MCF 10A (cell line): ENCODE results near the gene APLF. TPM values are rescaled to one million over a fixed set of nuclear protein-coding genes. Genes with fewer than 3 reads are reported as not detected.

Experiments
- Bru-seq: library from RNA; stranded (reverse); fragments of 400-500 nt; gene quantifications from one replicate; lab custom pipeline; 2021; lab: Mats Ljungman, UMichigan
- BruChase-seq, 2 experiments: library from RNA; stranded (reverse); fragments of 400-500 nt; gene quantifications; one replicate each; lab custom pipeline; 2021; lab: Mats Ljungman, UMichigan
- BruUV-seq: library from RNA; stranded (reverse); fragments of 400-500 nt; replicated peaks from 2 replicates; lab custom pipeline; 2021; lab: Mats Ljungman, UMichigan
- CTCF ChIA-PET: fragments of 300-600 bp; sonication (Branson Sonifier 250); formaldehyde crosslinking; extraction: SDS; loops from one replicate; lab custom pipeline; 2021; ENCODE audit warnings: antibody characterized with exemption, inconsistent platforms; lab: Yijun Ruan, JAX
- POLR2A ChIA-PET: fragments of 300-600, 350-650 bp; sonication (Branson Sonifier 250); formaldehyde crosslinking; extraction: SDS; loops from one replicate; lab custom pipeline; 2020; ENCODE audit warnings: antibody characterized with exemption, inconsistent platforms; lab: Yijun Ruan, JAX
- DNase-seq: peaks from one replicate; pipeline ENCODE4 v3.0.0-alpha.2; 2018; ENCODE audit not compliant: unreplicated experiment
- H3K27ac Mint-ChIP-seq: one replicate; pipeline ENCODE4 v1.8.0; 2022; ENCODE audit warnings: mild to moderate bottlenecking, low read depth, mixed read lengths; ENCODE audit not compliant: unreplicated experiment
- H3K27me3 Mint-ChIP-seq: one replicate; pipeline ENCODE4 v1.8.0; 2022; ENCODE audit warnings: mixed read lengths; ENCODE audit not compliant: insufficient read depth, unreplicated experiment
- H3K36me3 Mint-ChIP-seq: one replicate; pipeline ENCODE4 v1.8.0; 2022; ENCODE audit warnings: mild to moderate bottlenecking, moderate library complexity, mixed read lengths; ENCODE audit not compliant: insufficient read depth, unreplicated experiment
- H3K4me1 Mint-ChIP-seq: one replicate; pipeline ENCODE4 v1.8.0; 2022; ENCODE audit warnings: mixed read lengths; ENCODE audit not compliant: insufficient read depth, unreplicated experiment
- H3K4me3 Mint-ChIP-seq: one replicate; pipeline ENCODE4 v1.8.0; 2022; ENCODE audit warnings: mild to moderate bottlenecking, moderate library complexity, mixed read lengths; ENCODE audit not compliant: unreplicated experiment
- H3K9me3 Mint-ChIP-seq: one replicate; pipeline ENCODE4 v1.8.0; 2022; ENCODE audit warnings: mixed read lengths; ENCODE audit not compliant: unreplicated experiment
- intact Hi-C: fragments of 100-400 bp; cut with micrococcal nuclease; formaldehyde crosslinking; loops from 2 replicates; pipeline ENCODE4 v1.14.1; 2022
- long read RNA-seq: library from polyadenylated mRNA; stranded (forward); transcript quantifications from one replicate; pipeline ENCODE4 v2.0.0, GENCODE V29; 2022
- total RNA-seq: library from RNA; stranded (reverse); gene quantifications from 2 replicates; pipeline ENCODE4 v1.2.3, GENCODE V29; 2022
- TF ChIP-seq, protein P1 (sequence below): fragments of 200-600 bp; IDR thresholded peaks from one replicate; pipeline ENCODE4 v1.8.0; 2022; ENCODE audit warnings: antibody characterized with exemption, mild to moderate bottlenecking; ENCODE audit not compliant: unreplicated experiment

APLF gene
- 4.0 TPM in 2 replicates for total RNA-seq
- Bru-seq, nascent RNA, result percentile 56 among the genes with signal in this experiment
- BruChase-seq, experiment 1, labeled RNA remaining after a 6-hour chase, result percentile 56 among the genes with signal in this experiment
- BruChase-seq, experiment 2, labeled RNA remaining after a 2-hour chase, result percentile 65 among the genes with signal in this experiment
- long read RNA-seq, transcript APLF-201 (10 exons, 3,847 nt), result major isoform, 7 of 16 reads
- long read RNA-seq, partial matches to known transcripts, result 1 of 16 reads
- long read RNA-seq, other reads (novel, unspliced or antisense), result 8 of 16 reads

DNA sequence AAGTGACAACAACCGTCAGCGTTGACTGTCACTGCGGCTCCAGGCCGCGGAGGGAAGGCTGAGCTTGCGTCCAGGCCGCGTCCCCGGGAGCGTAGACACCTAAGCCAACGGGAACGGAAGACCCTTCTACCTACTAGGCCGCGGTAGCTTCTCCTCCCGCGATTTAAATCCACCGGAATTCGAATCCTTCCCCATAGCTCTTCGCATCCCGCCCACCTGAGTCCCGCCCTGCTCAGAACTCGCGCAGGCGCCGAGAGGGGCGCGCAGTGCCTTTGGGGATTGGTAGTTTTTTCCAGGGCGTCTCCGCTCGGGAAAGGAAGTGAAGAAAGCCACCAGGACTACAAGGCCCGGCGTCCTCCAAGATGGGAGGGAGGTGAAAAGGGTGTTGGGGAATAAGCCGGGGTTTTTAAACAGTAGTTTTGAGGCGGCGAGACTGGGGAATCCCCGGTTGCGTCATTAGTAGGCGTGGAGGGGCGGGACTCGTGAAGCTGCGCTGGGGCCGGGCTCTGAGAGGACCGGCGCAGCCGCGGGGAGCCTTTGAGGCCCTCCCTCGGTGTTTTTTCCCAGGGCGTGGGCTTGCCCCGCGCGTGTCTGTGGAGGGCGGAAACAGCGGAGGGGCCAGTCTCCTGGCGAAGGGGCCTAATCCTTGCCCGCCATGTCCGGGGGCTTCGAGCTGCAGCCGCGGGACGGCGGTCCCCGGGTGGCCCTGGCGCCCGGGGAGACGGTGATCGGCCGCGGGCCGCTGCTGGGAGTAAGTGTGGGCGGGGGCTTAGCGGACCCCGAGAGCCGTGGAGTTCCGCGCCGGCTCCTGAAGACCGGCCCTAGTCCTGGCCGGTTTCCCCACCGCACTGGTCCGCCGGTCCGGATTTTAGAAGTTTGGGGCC is at the start of gene APLF, which contains the start of gene FBXO48:
Gene APLF, plus strand, starts transcription at position 509 of the 884 bp plus-strand sequence. Its CDS starts 147 bp downstream, at position 656.
Gene FBXO48, minus strand, starts transcription at position 218 of the 884 bp plus-strand sequence. CDS start 2,149 bp downstream, outside the sequence.
- TF ChIP-seq, protein P1, sequence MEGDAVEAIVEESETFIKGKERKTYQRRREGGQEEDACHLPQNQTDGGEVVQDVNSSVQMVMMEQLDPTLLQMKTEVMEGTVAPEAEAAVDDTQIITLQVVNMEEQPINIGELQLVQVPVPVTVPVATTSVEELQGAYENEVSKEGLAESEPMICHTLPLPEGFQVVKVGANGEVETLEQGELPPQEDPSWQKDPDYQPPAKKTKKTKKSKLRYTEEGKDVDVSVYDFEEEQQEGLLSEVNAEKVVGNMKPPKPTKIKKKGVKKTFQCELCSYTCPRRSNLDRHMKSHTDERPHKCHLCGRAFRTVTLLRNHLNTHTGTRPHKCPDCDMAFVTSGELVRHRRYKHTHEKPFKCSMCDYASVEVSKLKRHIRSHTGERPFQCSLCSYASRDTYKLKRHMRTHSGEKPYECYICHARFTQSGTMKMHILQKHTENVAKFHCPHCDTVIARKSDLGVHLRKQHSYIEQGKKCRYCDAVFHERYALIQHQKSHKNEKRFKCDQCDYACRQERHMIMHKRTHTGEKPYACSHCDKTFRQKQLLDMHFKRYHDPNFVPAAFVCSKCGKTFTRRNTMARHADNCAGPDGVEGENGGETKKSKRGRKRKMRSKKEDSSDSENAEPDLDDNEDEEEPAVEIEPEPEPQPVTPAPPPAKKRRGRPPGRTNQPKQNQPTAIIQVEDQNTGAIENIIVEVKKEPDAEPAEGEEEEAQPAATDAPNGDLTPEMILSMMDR, result no peak
- no peaks in the 10 kb centered on the region for H3K9me3 Mint-ChIP-seq
- ChIA-PET POLR2A (interaction anchor here (0.6 to 3.0 kb wide), 24 partner anchors 9 to 451 kb away, joined by 3 to 18 read pairs (median 4); no protein-coding TSS in a partner anchor), CTCF (interaction anchor here (0.6 to 5.3 kb wide), 12 partner anchors 21 to 566 kb away, joined by 3 to 49 read pairs (median 4); no protein-coding TSS in a partner anchor)
- H3K36me3 Mint-ChIP-seq, result peaks cover 6% of the 10 kb centered on the region
- DNase-seq, result peak; percentile 100
- no TSS peak for BruUV-seq
- H3K27ac Mint-ChIP-seq, result peak within 1 kb of the TSS; percentile 98
- H3K27me3 Mint-ChIP-seq, result no peaks in the 10 kb centered on the region
- peaks cover 30% of the 10 kb centered on the region for H3K4me1 Mint-ChIP-seq
- intact Hi-C loops, result loop anchor here (1.0 to 10.0 kb wide), 4 partner anchors 128 to 360 kb away; no protein-coding TSS in a partner anchor
- H3K4me3 Mint-ChIP-seq, result peak within 1 kb of the TSS; percentile 95

DNA sequence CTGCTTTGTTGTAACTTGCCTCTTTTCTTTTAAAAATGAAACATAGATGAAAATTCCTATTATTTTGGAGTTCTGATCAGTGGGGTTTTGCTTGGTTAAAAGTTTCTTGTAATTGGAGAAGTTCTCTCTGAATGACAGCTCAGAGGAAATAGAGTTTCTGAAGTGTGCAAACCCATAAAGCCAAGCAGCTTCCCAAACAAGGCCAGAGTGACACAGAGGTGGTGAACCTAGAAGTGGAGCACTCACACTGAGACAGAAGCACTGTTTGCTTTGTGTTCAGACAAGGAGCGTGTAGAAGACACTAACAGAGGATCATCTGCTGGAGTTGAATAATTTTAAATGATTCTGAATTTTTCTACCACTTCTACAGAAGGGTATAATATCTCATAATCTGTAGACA is 49.5 kb upstream of the APLF start:
- H3K4me3 Mint-ChIP-seq, result no peak overlapping the region
- H3K27me3 Mint-ChIP-seq, result no peaks in the 10 kb centered on the region
- DNase-seq, result no peak
- BruUV-seq, result no TSS peak
- no peaks in the 10 kb centered on the region for H3K9me3 Mint-ChIP-seq
- TF ChIP-seq, protein P1, result no peak
- H3K27ac Mint-ChIP-seq, result no peak overlapping the region
- H3K36me3 Mint-ChIP-seq, result no peaks in the 10 kb centered on the region
- ChIA-PET POLR2A (no interaction called here), CTCF (no interaction called here)
- H3K4me1 Mint-ChIP-seq, result no peaks in the 10 kb centered on the region
- intact Hi-C loops, result no loop called here

DNA sequence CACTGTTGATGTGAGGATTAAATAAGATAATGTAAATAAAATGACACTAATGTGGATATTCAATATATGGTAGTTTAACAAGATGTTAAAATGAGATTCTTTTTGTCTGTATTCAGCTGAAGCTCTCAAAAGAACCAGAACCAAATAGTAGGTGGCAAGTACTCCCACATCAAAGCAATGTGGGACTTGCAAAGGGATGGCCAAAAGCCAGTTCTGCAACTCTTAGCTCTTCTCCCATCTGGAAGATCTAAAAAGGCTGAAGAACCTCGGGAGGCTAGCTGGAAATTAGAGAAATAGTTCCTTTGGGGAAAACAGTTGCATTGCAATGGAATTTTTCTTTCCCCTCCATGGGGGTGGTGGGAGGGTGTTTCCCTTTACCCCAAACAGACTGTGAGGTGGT is 49.0 kb upstream of the APLF start:
- Mint-ChIP-seq H3K27me3 (no peaks in the 10 kb centered on the region), H3K4me3 (no peak overlapping the region), H3K4me1 (no peaks in the 10 kb centered on the region), H3K36me3 (no peaks in the 10 kb centered on the region), H3K9me3 (no peaks in the 10 kb centered on the region), H3K27ac (no peak overlapping the region)
- TF ChIP-seq, protein P1, result no peak
- CTCF ChIA-PET, result no interaction called here
- no TSS peak for BruUV-seq
- DNase-seq, result no peak
- intact Hi-C loops, result no loop called here
- POLR2A ChIA-PET, result no interaction called here

DNA sequence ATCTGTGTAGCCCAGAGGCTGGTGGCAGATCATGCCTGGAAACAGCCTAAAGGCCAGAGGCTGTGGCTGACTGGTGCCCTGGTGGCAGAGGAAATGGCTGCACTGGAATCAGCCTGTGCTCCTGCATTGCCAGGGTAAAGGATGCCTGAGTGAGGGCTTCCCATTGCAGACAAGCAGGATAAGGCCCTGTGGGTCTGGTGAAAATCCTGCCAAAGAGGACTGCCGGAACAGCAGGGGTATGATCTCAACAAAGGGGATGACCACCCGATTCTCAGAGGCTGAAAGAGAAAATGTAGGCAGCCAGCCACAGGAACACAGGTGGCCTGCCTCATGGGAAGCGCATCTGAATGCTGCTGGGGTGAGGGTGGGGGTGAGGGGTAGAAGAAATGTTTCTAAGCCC is 48.5 kb upstream of the APLF start:
- Mint-ChIP-seq H3K27me3 (no peaks in the 10 kb centered on the region), H3K27ac (no peak overlapping the region), H3K9me3 (no peaks in the 10 kb centered on the region), H3K36me3 (no peaks in the 10 kb centered on the region), H3K4me1 (no peaks in the 10 kb centered on the region), H3K4me3 (no peak overlapping the region)
- CTCF ChIA-PET, result no interaction called here
- TF ChIP-seq, protein P1, result no peak
- DNase-seq, result no peak
- intact Hi-C loops, result no loop called here
- POLR2A ChIA-PET, result no interaction called here
- BruUV-seq, result no TSS peak
